GM12874 (cell line): Measurements from ENCODE around the gene ATG9B.

Experiments used
- CTCF ChIP-seq: IDR thresholded peaks from 2 replicates; pipeline ENCODE4 v1.5.1; 2011; ENCODE audit warnings: low read depth, mild to moderate bottlenecking, control low read depth, low read length, moderate library complexity; ENCODE audit not compliant: insufficient read depth

ATG9B gene

GRCh38 chr7:151039850-151040548 lies 15.7 kb upstream of the ATG9B start:
- TF ChIP-seq CTCF: no peak

GRCh38 chr7:151038951-151039849 lies 14.9 kb upstream of the ATG9B start:
- TF ChIP-seq CTCF: no peak

- TF ChIP-seq CTCF: no peak
These were observed 11.6 kb upstream of the ATG9B start for GRCh38 chr7:151035902-151036301.

GRCh38 chr7:151035026-151035717 lies 10.9 kb upstream of the ATG9B start:
- TF ChIP-seq CTCF: no peak

- no peak for TF ChIP-seq CTCF
These were observed 10.2 kb upstream of the ATG9B start for GRCh38 chr7:151034312-151035025.

- TF ChIP-seq CTCF: no peak
These were observed 9.6 kb upstream of the ATG9B start for GRCh38 chr7:151033864-151034249.
